Naive B cell (primary cell): ENCODE results near the gene PCBD2. TPM values are rescaled to one million over a fixed set of nuclear protein-coding genes. Genes with fewer than 3 reads are reported as not detected.
A peak's percentile ranks its signal among the peaks of the same experiment; 100 is the strongest.
"Not testable (repeated sequence)": the region's sequence is repeated elsewhere in the genome, so short reads cannot be mapped to it uniquely, and the experiment has no call there.

Source experiments
- ATAC-seq, 2 donors: fragments of 150-1000 bp; cut with Tn5 transposase; 2 replicates each; pipeline ENCODE4 v1.10.0; 2021; ENCODE audit warnings: low read depth in 2 of 2, mild to moderate bottlenecking in 2 of 2, moderate library complexity in 2 of 2
- DNase-seq: peaks from one replicate; pipeline ENCODE4 v3.0.0; 2022
- H3K27ac Mint-ChIP-seq, 6 donors: one replicate each; pipeline ENCODE4 v1.8.0; 2020 to 2022; ENCODE audit warnings: mild to moderate bottlenecking in 6 of 6, mixed read lengths in 6 of 6, moderate library complexity in 5 of 6, inconsistent platforms in 2 of 6
- H3K27me3 Mint-ChIP-seq, 3 donors: one replicate each; pipeline ENCODE4 v1.8.0; 2021 to 2022; ENCODE audit warnings: mixed read lengths in 3 of 3, mild to moderate bottlenecking in 1 of 3
- H3K36me3 Mint-ChIP-seq, 2 donors: one replicate each; pipeline ENCODE4 v1.8.0; 2020 to 2022; ENCODE audit warnings: mixed read lengths in 2 of 2, inconsistent platforms in 1 of 2, mild to moderate bottlenecking in 1 of 2
- H3K4me1 Mint-ChIP-seq, 3 donors: one replicate each; pipeline ENCODE4 v1.8.0; 2020 to 2022; ENCODE audit warnings: mixed read lengths in 3 of 3, inconsistent platforms in 1 of 3, mild to moderate bottlenecking in 1 of 3, moderate library complexity in 1 of 3
- H3K4me3 Mint-ChIP-seq, 8 donors: one replicate each; pipeline ENCODE4 v1.8.0; 2020 to 2022; ENCODE audit warnings: mild to moderate bottlenecking in 8 of 8, mixed read lengths in 8 of 8, moderate library complexity in 8 of 8, inconsistent platforms in 2 of 8
- H3K9me3 Mint-ChIP-seq, 7 donors: one replicate each; pipeline ENCODE4 v1.8.0; 2020 to 2022; ENCODE audit warnings: mixed read lengths in 7 of 7, mild to moderate bottlenecking in 5 of 7, inconsistent platforms in 2 of 7, moderate library complexity in 1 of 7
- polyA plus RNA-seq, 6 donors: library from polyadenylated mRNA; unstranded; fragments of 300-500 nt; fragmentation: Illumina TruSeq; gene quantifications; one replicate each; pipeline ENCODE4 v1.2.3, GENCODE V29; 2021; ENCODE audit warnings: low read depth in 6 of 6

Gene PCBD2
- polyA plus RNA-seq, 6 donors from 2014 or later: 9.5 to 15.5 (median 12.7) TPM

GRCh38 chr5:134979416-134979815 lies 74.5 kb downstream of the PCBD2 start:
- Mint-ChIP-seq H3K27me3 (peaks cover 0 to 12% (median 4%) of the 10 kb centered on the region in 3 donors), H3K36me3 (peaks cover 36 to 58% of the 10 kb centered on the region in 2 donors), H3K4me1 (no peaks in the 10 kb centered on the region), H3K9me3 (peaks cover 22 to 78% (median 54%) of the 10 kb centered on the region in 7 donors), H3K27ac (no peak overlapping the region), H3K4me3 (no peak overlapping the region)
- no peak for DNase-seq
- no peak for ATAC-seq

- Mint-ChIP-seq H3K27me3 (peaks cover 0 to 19% (median 4%) of the 10 kb centered on the region in 3 donors), H3K27ac (no peak overlapping the region), H3K36me3 (peaks cover 33 to 51% of the 10 kb centered on the region in 2 donors), H3K4me3 (no peak overlapping the region), H3K9me3 (peaks cover 18 to 58% (median 48%) of the 10 kb centered on the region in 7 donors), H3K4me1 (no peaks in the 10 kb centered on the region)
- ATAC-seq (no peak), DNase-seq (no peak)
These were observed 77.3 kb downstream of the PCBD2 start for GRCh38 chr5:134982230-134982629.

DNA sequence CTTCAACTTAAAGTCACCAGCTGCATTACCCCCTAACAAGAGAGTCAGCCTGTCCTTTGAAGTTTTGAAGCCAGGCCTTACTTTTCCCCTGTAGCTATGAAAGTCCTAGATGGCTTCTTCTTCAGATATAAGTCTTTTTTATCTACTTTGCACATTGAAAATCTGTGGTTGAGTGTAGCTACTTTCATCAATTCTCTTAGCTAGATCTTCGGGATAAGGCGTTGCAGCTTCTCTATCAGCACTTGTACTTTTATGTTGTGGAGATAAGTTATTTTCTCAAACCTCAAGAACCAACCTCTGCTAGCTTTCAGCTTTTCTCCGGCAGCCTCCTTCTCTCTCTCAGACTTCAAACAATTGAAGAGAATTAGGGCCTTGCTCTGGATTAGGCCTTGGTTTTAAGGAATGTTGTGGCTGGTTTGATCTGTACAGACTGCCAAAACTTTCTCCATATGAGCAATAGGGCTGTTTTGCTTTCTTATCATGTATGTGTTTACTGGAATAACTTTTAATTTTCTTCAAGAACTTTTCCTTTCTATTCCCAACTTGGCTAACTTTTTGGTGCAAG lies 84.4 kb downstream of the PCBD2 start:
- Mint-ChIP-seq H3K4me3 (no peak overlapping the region), H3K4me1 (peaks cover under 1 to 7% (median 6%) of the 10 kb centered on the region in 3 donors), H3K27me3 (peaks cover 0 to 13% (median 0%) of the 10 kb centered on the region in 3 donors), H3K36me3 (peaks cover 0 to 14% of the 10 kb centered on the region in 2 donors), H3K27ac (no peak overlapping the region), H3K9me3 (peaks cover 0 to 6% (median 2%) of the 10 kb centered on the region in 7 donors)
- DNase-seq (no peak), ATAC-seq (no peak)

DNA sequence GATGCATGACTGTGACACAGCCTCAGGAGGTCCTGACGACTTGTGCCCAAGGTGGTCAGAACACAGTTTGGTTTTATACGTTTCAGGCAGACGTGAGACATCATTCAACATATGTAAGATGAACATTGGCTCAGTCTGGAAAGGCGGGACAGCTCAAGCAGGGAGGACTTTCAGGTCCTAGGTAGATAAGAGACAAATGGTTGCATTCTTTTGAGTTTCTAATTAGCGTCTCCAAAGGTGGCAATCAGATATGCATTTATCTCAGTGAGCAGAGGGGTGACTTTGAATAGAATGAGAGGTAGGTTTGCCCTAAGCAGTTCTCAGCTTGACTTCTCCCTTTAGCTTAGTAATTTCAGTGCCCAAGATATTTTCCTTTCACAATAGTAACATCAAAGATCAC lies 85.3 kb downstream of the PCBD2 start:
- not testable (repeated sequence) for ATAC-seq, H3K4me3 Mint-ChIP-seq, H3K9me3 Mint-ChIP-seq, DNase-seq, H3K27ac Mint-ChIP-seq, H3K27me3 Mint-ChIP-seq
- Mint-ChIP-seq H3K4me1 (peaks cover 9 to 16% (median 15%) of the 10 kb centered on the region in 3 donors), H3K36me3 (peaks cover 0 to 14% of the 10 kb centered on the region in 2 donors)

- H3K9me3 Mint-ChIP-seq: peaks cover 0 to 6% (median 0%) of the 10 kb centered on the region in 7 donors
- peaks cover 0 to 5% (median 0%) of the 10 kb centered on the region in 3 donors for H3K27me3 Mint-ChIP-seq
- peaks cover 13 to 19% (median 19%) of the 10 kb centered on the region in 3 donors for H3K4me1 Mint-ChIP-seq
- no peak overlapping the region for H3K27ac Mint-ChIP-seq
- no peak overlapping the region for H3K4me3 Mint-ChIP-seq
- H3K36me3 Mint-ChIP-seq: peaks cover 0 to 14% of the 10 kb centered on the region in 2 donors
- ATAC-seq: no peak
- no peak for DNase-seq
These were observed 87.2 kb downstream of the PCBD2 start for GRCh38 chr5:134992148-134992547.

GRCh38 chr5:134993161-134993560 lies 88.2 kb downstream of the PCBD2 start:
- peaks cover 0 to 5% (median 0%) of the 10 kb centered on the region in 3 donors for H3K27me3 Mint-ChIP-seq
- DNase-seq (no peak), ATAC-seq (no peak)
- peaks cover 13 to 19% (median 19%) of the 10 kb centered on the region in 3 donors for H3K4me1 Mint-ChIP-seq
- peaks cover 0 to 14% of the 10 kb centered on the region in 2 donors for H3K36me3 Mint-ChIP-seq
- no peak overlapping the region for H3K4me3 Mint-ChIP-seq
- peaks cover 0 to 6% (median 2%) of the 10 kb centered on the region in 7 donors for H3K9me3 Mint-ChIP-seq
- H3K27ac Mint-ChIP-seq: no peak overlapping the region

GRCh38 chr5:134994560-134995156 lies 89.7 kb downstream of the PCBD2 start:
- ATAC-seq (peak; percentile 90 to 95), DNase-seq (peak; percentile 24)
- no peaks in the 10 kb centered on the region for H3K27me3 Mint-ChIP-seq
- peak overlapping the region in 4 of 8 donors; percentile 47 to 75 (median 57) for H3K4me3 Mint-ChIP-seq
- peaks cover 13 to 19% (median 19%) of the 10 kb centered on the region in 3 donors for H3K4me1 Mint-ChIP-seq
- peaks cover 0 to 11% (median 3%) of the 10 kb centered on the region in 7 donors for H3K9me3 Mint-ChIP-seq
- peaks cover 0 to 14% of the 10 kb centered on the region in 2 donors for H3K36me3 Mint-ChIP-seq
- peak overlapping the region in 5 of 6 donors; percentile 19 to 75 (median 56) for H3K27ac Mint-ChIP-seq

- H3K27me3 Mint-ChIP-seq: no peaks in the 10 kb centered on the region
- H3K4me3 Mint-ChIP-seq: no peak overlapping the region
- H3K27ac Mint-ChIP-seq: no peak overlapping the region
- H3K9me3 Mint-ChIP-seq: peaks cover 0 to 11% (median 2%) of the 10 kb centered on the region in 7 donors
- ATAC-seq: no peak
- H3K4me1 Mint-ChIP-seq: peaks cover 13 to 19% (median 19%) of the 10 kb centered on the region in 3 donors
- no peak for DNase-seq
- peaks cover 0 to 3% of the 10 kb centered on the region in 2 donors for H3K36me3 Mint-ChIP-seq
These were observed 91.0 kb downstream of the PCBD2 start for GRCh38 chr5:134995850-134996402.

- H3K4me3 Mint-ChIP-seq: no peak overlapping the region
These were observed 92.1 kb downstream of the PCBD2 start for GRCh38 chr5:134997015-134997414.

GRCh38 chr5:134998068-134998467 lies 93.1 kb downstream of the PCBD2 start:
- not testable (repeated sequence) for H3K27ac Mint-ChIP-seq, H3K27me3 Mint-ChIP-seq, ATAC-seq, H3K4me3 Mint-ChIP-seq, H3K9me3 Mint-ChIP-seq, H3K36me3 Mint-ChIP-seq, DNase-seq
- peaks cover 13 to 19% (median 19%) of the 10 kb centered on the region in 3 donors for H3K4me1 Mint-ChIP-seq

More at GRCh38 chr5:134997015-134997414, 92.1 kb downstream of the PCBD2 start:
- DNase-seq (no peak), ATAC-seq (no peak)
- Mint-ChIP-seq H3K27ac (peak overlapping the region in 3 of 6 donors; percentile 10 to 94 (median 32)), H3K4me1 (peaks cover 13 to 19% (median 19%) of the 10 kb centered on the region in 3 donors), H3K27me3 (no peaks in the 10 kb centered on the region), H3K9me3 (peaks cover 0 to 8% (median 0%) of the 10 kb centered on the region in 7 donors), H3K36me3 (no peaks in the 10 kb centered on the region)

DNA sequence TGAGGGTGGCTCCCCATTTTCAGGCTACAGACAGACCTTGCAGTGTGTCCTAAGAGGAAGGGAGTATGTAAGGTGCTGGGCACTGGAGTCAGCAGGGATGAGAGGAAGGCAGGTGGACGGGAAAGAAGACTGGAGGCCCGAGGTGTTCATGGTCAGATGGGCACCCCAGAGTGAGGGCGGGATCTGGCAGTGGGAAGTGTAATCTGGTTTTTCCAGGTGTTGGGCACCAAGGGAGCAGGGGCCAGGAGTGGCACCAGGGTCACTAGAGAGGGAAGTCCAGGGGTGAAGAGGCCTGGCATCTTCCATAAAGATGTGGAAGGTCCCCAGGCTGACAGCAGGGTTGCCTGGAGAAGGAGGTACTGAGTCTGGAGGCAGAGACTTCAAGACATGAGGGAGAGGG lies 99.4 kb downstream of the PCBD2 start:
- DNase-seq (no peak), ATAC-seq (no peak)
- no peaks in the 10 kb centered on the region for H3K36me3 Mint-ChIP-seq
- peak overlapping the region in 1 of 8 donors; percentile 11 for H3K4me3 Mint-ChIP-seq
- H3K4me1 Mint-ChIP-seq: peaks cover 0 to 6% (median 0%) of the 10 kb centered on the region in 3 donors
- peaks cover 6 to 10% (median 6%) of the 10 kb centered on the region in 3 donors for H3K27me3 Mint-ChIP-seq
- peaks cover 0 to 2% (median 0%) of the 10 kb centered on the region in 7 donors for H3K9me3 Mint-ChIP-seq
- peak overlapping the region in 1 of 6 donors; percentile 53 for H3K27ac Mint-ChIP-seq

DNA sequence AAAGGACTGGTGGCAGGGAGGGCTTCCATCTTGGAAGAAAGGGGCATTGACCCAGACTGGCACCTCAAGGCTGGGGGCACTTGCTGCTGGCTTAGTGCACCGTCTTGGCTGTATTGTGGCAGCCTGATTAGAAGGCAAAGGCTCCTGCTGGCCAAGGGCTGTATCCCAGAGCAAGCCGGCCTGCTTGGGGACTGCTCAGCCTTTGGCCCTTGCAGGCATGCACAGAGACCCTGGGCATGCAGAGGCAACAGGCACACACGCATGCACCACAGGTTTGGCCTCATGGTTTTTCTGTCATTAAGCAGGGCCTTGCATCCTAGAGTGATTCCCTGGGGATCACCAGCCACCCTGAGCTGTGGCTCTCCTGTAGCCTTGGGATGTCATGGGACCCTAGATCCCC lies 100.1 kb downstream of the PCBD2 start:
- Mint-ChIP-seq H3K4me1 (peaks cover 0 to 6% (median 0%) of the 10 kb centered on the region in 3 donors), H3K36me3 (no peaks in the 10 kb centered on the region), H3K27me3 (peaks cover 6 to 10% (median 6%) of the 10 kb centered on the region in 3 donors), H3K9me3 (peaks cover 0 to 4% (median 0%) of the 10 kb centered on the region in 7 donors), H3K27ac (no peak overlapping the region), H3K4me3 (no peak overlapping the region)
- DNase-seq: no peak
- no peak for ATAC-seq

DNA sequence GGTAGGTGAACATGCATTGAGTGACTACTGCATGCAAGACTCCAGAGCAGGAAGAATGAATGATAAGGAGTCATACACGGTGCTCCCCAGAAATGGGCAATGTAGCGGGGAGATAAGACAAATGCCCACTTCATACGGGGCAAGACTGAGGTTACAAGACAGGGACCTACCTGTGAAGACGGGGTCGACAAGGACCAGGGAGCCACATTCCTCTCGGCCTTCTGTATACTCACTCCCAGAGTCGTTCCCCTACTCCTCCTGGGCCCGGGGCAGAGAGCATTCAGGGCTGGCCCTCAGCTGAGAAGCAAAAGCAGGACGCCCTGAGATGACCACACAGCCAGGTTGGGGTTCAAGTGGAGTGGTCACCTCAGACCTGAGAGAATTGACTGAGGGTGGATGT lies 102.4 kb downstream of the PCBD2 start:
- H3K4me3 Mint-ChIP-seq: no peak overlapping the region
- H3K27me3 Mint-ChIP-seq: peaks cover 5 to 10% (median 6%) of the 10 kb centered on the region in 3 donors
- no peaks in the 10 kb centered on the region for H3K36me3 Mint-ChIP-seq
- DNase-seq (no peak), ATAC-seq (no peak)
- peaks cover 0 to 6% (median 0%) of the 10 kb centered on the region in 3 donors for H3K4me1 Mint-ChIP-seq
- H3K9me3 Mint-ChIP-seq: peaks cover 0 to 3% (median 0%) of the 10 kb centered on the region in 7 donors
- no peak overlapping the region for H3K27ac Mint-ChIP-seq
